Skin epidermis (tissue), 12 donors: ENCODE measurements around the gene ZDHHC14.

Experiments used
- H3K27ac ChIP-seq, 21 experiments: fragments of 200-600 bp; sonication (generic) in 11 of 21; one replicate each; pipeline ENCODE4 v1.5.0; 2020; ENCODE audit warnings: mild to moderate bottlenecking in 3 of 21, inconsistent platforms in 2 of 21, moderate library complexity in 2 of 21
- H3K4me3 ChIP-seq, 7 experiments: fragments of 200-600 bp; sonication (generic) in 2 of 7; one replicate each; pipeline ENCODE4 v1.5.0; 2020; ENCODE audit warnings: inconsistent platforms in 2 of 7, mild to moderate bottlenecking in 2 of 7, moderate library complexity in 1 of 7

ZDHHC14 gene

GRCh38 chr6:157483770-157484169 is 102.8 kb downstream of the ZDHHC14 start:
- no peak overlapping the region for H3K27ac ChIP-seq

GRCh38 chr6:157484181-157484580 is 103.2 kb downstream of the ZDHHC14 start:
- H3K4me3 ChIP-seq = no peak overlapping the region
- H3K27ac ChIP-seq = no peak overlapping the region

More at GRCh38 chr6:157483770-157484169, 102.8 kb downstream of the ZDHHC14 start:
- H3K4me3 ChIP-seq = no peak overlapping the region

GRCh38 chr6:157486572-157486971 is 105.6 kb downstream of the ZDHHC14 start:
- peak overlapping the region in 1 of 21 experiments; percentile 62 for H3K27ac ChIP-seq
- H3K4me3 ChIP-seq = no peak overlapping the region

- Histone ChIP-seq H3K4me3 (no peak overlapping the region), H3K27ac (peak overlapping the region in 2 of 21 experiments; percentile 37 to 62)
These were observed 106.3 kb downstream of the ZDHHC14 start for GRCh38 chr6:157487110-157487773.

- no peak overlapping the region for H3K27ac ChIP-seq
- H3K4me3 ChIP-seq = no peak overlapping the region
These were observed 107.1 kb downstream of the ZDHHC14 start for GRCh38 chr6:157488058-157488457.

GRCh38 chr6:157488716-157489118 is 107.7 kb downstream of the ZDHHC14 start:
- no peak overlapping the region for H3K27ac ChIP-seq
- H3K4me3 ChIP-seq = no peak overlapping the region

GRCh38 chr6:157490611-157491269 is 109.8 kb downstream of the ZDHHC14 start:
- Histone ChIP-seq H3K27ac (no peak overlapping the region), H3K4me3 (no peak overlapping the region)

GRCh38 chr6:157491571-157492232 is 110.7 kb downstream of the ZDHHC14 start:
- Histone ChIP-seq H3K27ac (no peak overlapping the region), H3K4me3 (no peak overlapping the region)

GRCh38 chr6:157492249-157492648 is 111.3 kb downstream of the ZDHHC14 start:
- Histone ChIP-seq H3K4me3 (no peak overlapping the region), H3K27ac (no peak overlapping the region)

GRCh38 chr6:157492741-157493140 is 111.8 kb downstream of the ZDHHC14 start:
- H3K27ac ChIP-seq = no peak overlapping the region
- no peak overlapping the region for H3K4me3 ChIP-seq

GRCh38 chr6:157493173-157493572 is 112.2 kb downstream of the ZDHHC14 start:
- Histone ChIP-seq H3K27ac (no peak overlapping the region), H3K4me3 (no peak overlapping the region)

GRCh38 chr6:157493576-157493975 is 112.6 kb downstream of the ZDHHC14 start:
- Histone ChIP-seq H3K27ac (no peak overlapping the region), H3K4me3 (no peak overlapping the region)

- H3K27ac ChIP-seq = no peak overlapping the region
- no peak overlapping the region for H3K4me3 ChIP-seq
These were observed 113.2 kb downstream of the ZDHHC14 start for GRCh38 chr6:157494132-157494710.

GRCh38 chr6:157496534-157497095 is 115.6 kb downstream of the ZDHHC14 start:
- Histone ChIP-seq H3K27ac (no peak overlapping the region), H3K4me3 (no peak overlapping the region)

GRCh38 chr6:157497579-157497978 is 116.6 kb downstream of the ZDHHC14 start:
- H3K27ac ChIP-seq = no peak overlapping the region
- no peak overlapping the region for H3K4me3 ChIP-seq

- Histone ChIP-seq H3K4me3 (no peak overlapping the region), H3K27ac (no peak overlapping the region)
These were observed 117.8 kb downstream of the ZDHHC14 start for GRCh38 chr6:157498817-157499216.

- no peak overlapping the region for H3K4me3 ChIP-seq
- H3K27ac ChIP-seq = no peak overlapping the region
These were observed 119.0 kb downstream of the ZDHHC14 start for GRCh38 chr6:157500022-157500421.

GRCh38 chr6:157503018-157503747 is 122.2 kb downstream of the ZDHHC14 start:
- Histone ChIP-seq H3K4me3 (no peak overlapping the region), H3K27ac (no peak overlapping the region)

GRCh38 chr6:157505912-157506491 is 125.0 kb downstream of the ZDHHC14 start:
- no peak overlapping the region for H3K4me3 ChIP-seq

More at GRCh38 chr6:157505912-157506491, 125.0 kb downstream of the ZDHHC14 start:
- no peak overlapping the region for H3K27ac ChIP-seq
